Neural cell (in vitro differentiated cells): ENCODE measurements around the gene ADGRD2. TPM values are rescaled to one million over a fixed set of nuclear protein-coding genes. Genes with fewer than 3 reads are reported as not detected.

ENCODE experiments used
- H2AFZ ChIP-seq: fragments of 200-600, 300-800 bp; sonication (generic), shearing (Covaris generic); 2 replicates; pipeline ENCODE4 v1.6.0; 2014; ENCODE audit warnings: low read depth, mild to moderate bottlenecking, antibody characterized with exemption, low read length, moderate library complexity
- H3F3A ChIP-seq: fragments of 200-600 bp; shearing (Covaris generic); 2 replicates; pipeline ENCODE4 v1.6.1; 2016; ENCODE audit warnings: mild to moderate bottlenecking, moderate library complexity, mixed read lengths, antibody characterized with exemption, low read length; ENCODE audit not compliant: insufficient read depth, poor library complexity, severe bottlenecking
- H3K27ac ChIP-seq: fragments of 200-600, 300-800 bp; sonication (generic), shearing (Covaris generic); 2 replicates; pipeline ENCODE4 v1.5.1; 2014; ENCODE audit warnings: mild to moderate bottlenecking, low read length, moderate library complexity
- H3K27me3 ChIP-seq: fragments of 300-800, 200-600 bp; sonication (generic), shearing (Covaris generic); 2 replicates; pipeline ENCODE4 v1.6.0; 2014; ENCODE audit warnings: mild to moderate bottlenecking, low read depth, low read length, moderate library complexity; ENCODE audit not compliant: insufficient read depth
- H3K36me3 ChIP-seq: fragments of 300-800, 200-600 bp; sonication (generic), shearing (Covaris generic); 2 replicates; pipeline ENCODE4 v1.5.1; 2014; ENCODE audit warnings: mild to moderate bottlenecking, antibody characterized with exemption, low read length, moderate library complexity; ENCODE audit not compliant: insufficient read depth
- H3K4me2 ChIP-seq: fragments of 300-800, 200-600 bp; sonication (generic), shearing (Covaris generic); 2 replicates; pipeline ENCODE4 v1.6.0; 2014; ENCODE audit warnings: mild to moderate bottlenecking, low read length
- H3K4me3 ChIP-seq: fragments of 300-800, 200-600 bp; sonication (generic), shearing (Covaris generic); 2 replicates; pipeline ENCODE4 v1.5.1; 2014; ENCODE audit warnings: mild to moderate bottlenecking, low read length, moderate library complexity
- H3K79me2 ChIP-seq: fragments of 200-600 bp; shearing (Covaris generic); replicated peaks from 2 replicates; pipeline ENCODE4 v1.6.0; 2014; ENCODE audit warnings: mild to moderate bottlenecking, low read length, moderate library complexity; ENCODE audit not compliant: insufficient read depth
- H3K9ac ChIP-seq: fragments of 300-800, 200-600 bp; sonication (generic), shearing (Covaris generic); 2 replicates; pipeline ENCODE4 v1.6.1; 2016; ENCODE audit warnings: mild to moderate bottlenecking, low read length, mixed read lengths
- H3K9me2 ChIP-seq: fragments of 200-600 bp; shearing (Covaris generic); 2 replicates; pipeline ENCODE4 v1.6.1; 2016; ENCODE audit warnings: mild to moderate bottlenecking, low read length, mixed read lengths; ENCODE audit not compliant: insufficient read depth
- H3K9me3 ChIP-seq: fragments of 200-600, 300-800 bp; sonication (generic), shearing (Covaris generic); 2 replicates; pipeline ENCODE4 v1.6.1; 2016; ENCODE audit warnings: mild to moderate bottlenecking, mixed run types, low read length, moderate library complexity, mixed read lengths
- H4K20me1 ChIP-seq: fragments of 200-600 bp; shearing (Covaris generic); 2 replicates; pipeline ENCODE4 v1.6.1; 2016; ENCODE audit warnings: mild to moderate bottlenecking, mixed run types; ENCODE audit not compliant: insufficient read depth
- CTCF ChIP-seq: fragments of 450-650 bp; IDR thresholded peaks from 2 replicates; pipeline ENCODE4 v1.5.1; 2014; ENCODE audit warnings: antibody characterized with exemption, mild to moderate bottlenecking, moderate library complexity; ENCODE audit not compliant: poor library complexity, severe bottlenecking
- EP300 ChIP-seq: fragments of 450-650 bp; conservative IDR thresholded peaks from 2 replicates; pipeline ENCODE4 v1.6.1; 2014; ENCODE audit warnings: antibody characterized with exemption, mild to moderate bottlenecking, moderate library complexity; ENCODE audit not compliant: poor library complexity, severe bottlenecking
- EZH2 ChIP-seq: fragments of 200-600, 300-800 bp; shearing (Covaris generic), sonication (generic); IDR thresholded peaks from 2 replicates; pipeline ENCODE4 v1.6.1; 2014; ENCODE audit warnings: antibody characterized with exemption, low read length, borderline replicate concordance, mild to moderate bottlenecking; ENCODE audit not compliant: insufficient read depth, poor library complexity, severe bottlenecking
- MXI1 ChIP-seq: fragments of 450-650 bp; conservative IDR thresholded peaks from 2 replicates; pipeline ENCODE4 v1.6.1; 2014; ENCODE audit warnings: antibody characterized with exemption, mild to moderate bottlenecking; ENCODE audit not compliant: poor library complexity, severe bottlenecking
- POLR2AphosphoS5 ChIP-seq: IDR thresholded peaks from 2 replicates; pipeline ENCODE4 v1.6.1; 2012
- RAD21 ChIP-seq: fragments of 450-650 bp; conservative IDR thresholded peaks from 2 replicates; pipeline ENCODE4 v1.6.1; 2014; ENCODE audit warnings: antibody characterized with exemption, mild to moderate bottlenecking, moderate library complexity
- REST ChIP-seq: IDR thresholded peaks from 2 replicates; pipeline ENCODE4 v1.6.1; 2012; ENCODE audit warnings: borderline replicate concordance
- SMC3 ChIP-seq: fragments of 450-650 bp; conservative IDR thresholded peaks from 2 replicates; pipeline ENCODE4 v1.6.1; 2014; ENCODE audit warnings: antibody characterized with exemption, mild to moderate bottlenecking, moderate library complexity; ENCODE audit not compliant: poor library complexity
- TAF1 ChIP-seq: IDR thresholded peaks from 2 replicates; pipeline ENCODE4 v1.6.1; 2012; ENCODE audit warnings: low read depth
- polyA plus RNA-seq: library from polyadenylated mRNA; depleted of rRNA; stranded (reverse); fragments of >200 nt; gene quantifications from 2 replicates; pipeline ENCODE4 v1.2.3, GENCODE V29; 2014

The ADGRD2 gene
- polyA plus RNA-seq, 1 donor from 2014 or later, result not detected

- no peaks in the 10 kb centered on the region for H3K9me2 ChIP-seq
- no peaks in the 10 kb centered on the region for H3K36me3 ChIP-seq
- H3K27me3 ChIP-seq, result no peaks in the 10 kb centered on the region
- TF ChIP-seq EP300 (no peak), EZH2 (no peak), MXI1 (no peak), POLR2AphosphoS5 (no peak), REST (no peak), SMC3 (no peak), TAF1 (no peak)
- no peaks in the 10 kb centered on the region for H3K79me2 ChIP-seq
- no peak overlapping the region for H3K27ac ChIP-seq
- no peaks in the 10 kb centered on the region for H3K9me3 ChIP-seq
- peak overlapping the region; percentile 34 for H3K4me3 ChIP-seq
- no peaks in the 10 kb centered on the region for H3F3A ChIP-seq
- H3K9ac ChIP-seq, result peak overlapping the region; percentile 24
- H3K4me2 ChIP-seq, result no peak overlapping the region
- H4K20me1 ChIP-seq, result no peaks in the 10 kb centered on the region
- peak overlapping the region; percentile 45 for H2AFZ ChIP-seq
These were observed 27.0 kb downstream of the ADGRD2 start for GRCh38 chr9:124477211-124477647.

- Histone ChIP-seq H3K4me2 (no peak overlapping the region), H3K27me3 (no peaks in the 10 kb centered on the region), H3K9me3 (no peaks in the 10 kb centered on the region), H2AFZ (peak overlapping the region; percentile 45), H3K36me3 (no peaks in the 10 kb centered on the region), H3K27ac (no peak overlapping the region), H3F3A (no peaks in the 10 kb centered on the region), H4K20me1 (no peaks in the 10 kb centered on the region), H3K9me2 (no peaks in the 10 kb centered on the region), H3K79me2 (no peaks in the 10 kb centered on the region), H3K9ac (peak overlapping the region; percentile 55), H3K4me3 (peak overlapping the region; percentile 34)
- TF ChIP-seq REST, result no peak
- no peak for TF ChIP-seq EP300
- TF ChIP-seq RAD21, result no peak
- TF ChIP-seq POLR2AphosphoS5, result no peak
- no peak for TF ChIP-seq MXI1
- TF ChIP-seq CTCF, result no peak
- no peak for TF ChIP-seq SMC3
- TF ChIP-seq EZH2, result no peak
- TF ChIP-seq TAF1, result no peak
These were observed 27.5 kb downstream of the ADGRD2 start for GRCh38 chr9:124477648-124478285.
